ENCODE results near the gene ZNF766.

GRCh38 chr19:52275988-52276387 is 6.6 kb downstream of the ZNF766 start:
- TF ChIP-seq CTCF (IDR thresholded peaks at IDR 0.05): no peak
- no peak for TF ChIP-seq POLR2AphosphoS5 (IDR thresholded peaks at IDR 0.05; ENCODE audit: low read depth, low read length)
- no peak for TF ChIP-seq REST (IDR thresholded peaks at IDR 0.05; ENCODE audit: insufficient read depth in 1 of 2, low read depth in 2 of 2, low read length in 1 of 2)
- TF ChIP-seq TCF7L2 (IDR thresholded peaks at IDR 0.05; ENCODE audit: low read depth, low read length): no peak
- TF ChIP-seq SIN3A (IDR thresholded peaks at IDR 0.05; ENCODE audit: borderline replicate concordance, insufficient read depth, low read depth, low read length): no peak
